PFSK-1 (cell line): Measurements from ENCODE around the gene FAAP20.
A peak's percentile ranks its signal among the peaks of the same experiment; 100 is the strongest.

ENCODE experiments used
- POLR2AphosphoS5 ChIP-seq: IDR thresholded peaks from 2 replicates; pipeline ENCODE4 v1.6.1; 2012; ENCODE audit warnings: low read depth, mild to moderate bottlenecking, control low read depth, low read length, moderate library complexity
- SIN3A ChIP-seq: IDR thresholded peaks from 2 replicates; pipeline ENCODE4 v1.6.1; 2012; ENCODE audit warnings: mild to moderate bottlenecking, low read length, moderate library complexity, borderline replicate concordance; ENCODE audit not compliant: insufficient read depth
- TAF1 ChIP-seq: IDR thresholded peaks from 2 replicates; pipeline ENCODE4 v1.6.1; 2012; ENCODE audit warnings: low read length, control low read depth, borderline replicate concordance; ENCODE audit not compliant: insufficient read depth
- TF ChIP-seq, protein P1 (sequence below), 2 experiments: IDR thresholded peaks; 2 replicates each; pipeline versions ENCODE4 v1.6.1 to v1.8.0; 2011 to 2012; ENCODE audit warnings: low read depth in 2 of 2, low read length in 2 of 2, control low read depth in 1 of 2, inconsistent platforms in 1 of 2, mild to moderate bottlenecking in 1 of 2, moderate library complexity in 1 of 2; ENCODE audit not compliant: insufficient read depth in 1 of 2

DNA sequence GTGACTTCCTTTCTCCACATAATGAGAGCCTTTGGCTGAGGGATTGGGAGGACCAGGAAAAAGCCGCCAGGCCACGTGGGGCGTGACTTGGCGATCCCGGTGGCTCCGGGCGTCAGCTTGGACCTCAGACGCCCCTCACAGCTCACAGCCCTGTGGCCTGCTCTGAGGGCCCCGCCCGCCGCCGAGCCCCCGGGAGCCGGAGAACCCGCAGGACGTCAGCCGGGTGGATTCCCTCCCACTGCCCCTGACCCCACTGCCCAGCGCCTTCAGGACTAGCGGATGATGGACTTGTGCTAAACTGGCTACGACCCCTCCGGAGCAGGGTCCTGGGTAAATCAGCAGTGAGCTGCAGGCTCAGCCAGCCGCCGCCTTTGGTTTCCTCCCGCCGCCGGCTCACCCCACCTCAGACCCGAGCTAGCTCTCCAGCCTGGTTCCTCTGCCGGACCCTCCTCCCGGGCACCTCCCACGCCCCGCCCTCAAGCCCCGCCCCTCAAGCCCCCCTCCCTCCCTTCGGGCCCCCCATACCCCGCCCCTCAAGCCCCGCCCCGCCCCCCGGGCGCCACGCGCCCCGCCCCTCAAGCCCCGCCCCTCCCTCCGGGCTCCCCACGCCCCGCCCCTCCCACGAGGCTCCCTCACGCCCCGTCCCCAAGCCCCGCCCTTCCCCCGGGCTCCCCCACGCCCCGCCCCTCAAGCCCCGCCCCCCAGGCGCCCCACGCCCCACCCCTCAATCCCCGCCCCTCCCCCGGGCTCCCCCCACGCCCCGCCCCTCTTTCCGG lies 10.0 kb upstream of the FAAP20 start:
- TF ChIP-seq SIN3A (no peak), TAF1 (no peak), POLR2AphosphoS5 (peak; percentile 36; the same call in 1 of the 2 replicates)
- TF ChIP-seq, protein P1, sequence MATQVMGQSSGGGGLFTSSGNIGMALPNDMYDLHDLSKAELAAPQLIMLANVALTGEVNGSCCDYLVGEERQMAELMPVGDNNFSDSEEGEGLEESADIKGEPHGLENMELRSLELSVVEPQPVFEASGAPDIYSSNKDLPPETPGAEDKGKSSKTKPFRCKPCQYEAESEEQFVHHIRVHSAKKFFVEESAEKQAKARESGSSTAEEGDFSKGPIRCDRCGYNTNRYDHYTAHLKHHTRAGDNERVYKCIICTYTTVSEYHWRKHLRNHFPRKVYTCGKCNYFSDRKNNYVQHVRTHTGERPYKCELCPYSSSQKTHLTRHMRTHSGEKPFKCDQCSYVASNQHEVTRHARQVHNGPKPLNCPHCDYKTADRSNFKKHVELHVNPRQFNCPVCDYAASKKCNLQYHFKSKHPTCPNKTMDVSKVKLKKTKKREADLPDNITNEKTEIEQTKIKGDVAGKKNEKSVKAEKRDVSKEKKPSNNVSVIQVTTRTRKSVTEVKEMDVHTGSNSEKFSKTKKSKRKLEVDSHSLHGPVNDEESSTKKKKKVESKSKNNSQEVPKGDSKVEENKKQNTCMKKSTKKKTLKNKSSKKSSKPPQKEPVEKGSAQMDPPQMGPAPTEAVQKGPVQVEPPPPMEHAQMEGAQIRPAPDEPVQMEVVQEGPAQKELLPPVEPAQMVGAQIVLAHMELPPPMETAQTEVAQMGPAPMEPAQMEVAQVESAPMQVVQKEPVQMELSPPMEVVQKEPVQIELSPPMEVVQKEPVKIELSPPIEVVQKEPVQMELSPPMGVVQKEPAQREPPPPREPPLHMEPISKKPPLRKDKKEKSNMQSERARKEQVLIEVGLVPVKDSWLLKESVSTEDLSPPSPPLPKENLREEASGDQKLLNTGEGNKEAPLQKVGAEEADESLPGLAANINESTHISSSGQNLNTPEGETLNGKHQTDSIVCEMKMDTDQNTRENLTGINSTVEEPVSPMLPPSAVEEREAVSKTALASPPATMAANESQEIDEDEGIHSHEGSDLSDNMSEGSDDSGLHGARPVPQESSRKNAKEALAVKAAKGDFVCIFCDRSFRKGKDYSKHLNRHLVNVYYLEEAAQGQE (IDR thresholded peaks at IDR 0.05; ENCODE audit: insufficient read depth in 1 of 2, low read depth in 2 of 2, low read length in 2 of 2): no peak
